MV-4-11 (cell line): ENCODE data around the gene SLC26A9.
A peak's percentile ranks its signal among the peaks of the same experiment; 100 is the strongest.

Experiments used
- DNase-seq: peaks from one replicate; lab custom pipeline; 2025; lab: John Stamatoyannopoulos, UW

SLC26A9 gene

DNA sequence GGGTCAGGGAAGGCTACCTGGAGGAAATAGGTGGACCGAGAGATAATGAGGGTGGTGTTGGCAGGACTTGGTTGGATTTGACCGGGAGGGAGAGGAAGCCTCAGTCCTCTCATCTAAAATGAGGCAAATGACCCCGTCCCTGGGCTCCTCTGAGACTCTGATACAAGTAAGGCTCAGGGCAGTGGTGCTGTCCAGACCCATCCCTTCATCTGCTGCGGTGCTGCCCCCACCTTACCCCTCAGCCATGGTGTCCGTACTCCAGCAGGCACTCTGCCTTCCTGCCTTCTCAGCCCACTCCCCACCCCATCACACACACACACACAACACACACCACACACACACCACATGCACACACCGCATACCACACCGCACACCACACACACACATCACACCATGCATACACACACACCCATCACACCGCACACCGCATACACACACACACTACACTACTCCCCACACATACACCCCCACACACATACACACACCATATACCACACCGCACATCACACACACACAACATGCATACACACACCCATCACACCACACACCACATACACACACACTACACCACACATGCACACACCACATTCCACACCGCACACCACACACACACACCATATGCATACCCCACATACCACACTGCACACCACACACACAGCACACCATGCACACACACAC lies 29.4 kb upstream of the SLC26A9 start:
- no peak for DNase-seq

DNA sequence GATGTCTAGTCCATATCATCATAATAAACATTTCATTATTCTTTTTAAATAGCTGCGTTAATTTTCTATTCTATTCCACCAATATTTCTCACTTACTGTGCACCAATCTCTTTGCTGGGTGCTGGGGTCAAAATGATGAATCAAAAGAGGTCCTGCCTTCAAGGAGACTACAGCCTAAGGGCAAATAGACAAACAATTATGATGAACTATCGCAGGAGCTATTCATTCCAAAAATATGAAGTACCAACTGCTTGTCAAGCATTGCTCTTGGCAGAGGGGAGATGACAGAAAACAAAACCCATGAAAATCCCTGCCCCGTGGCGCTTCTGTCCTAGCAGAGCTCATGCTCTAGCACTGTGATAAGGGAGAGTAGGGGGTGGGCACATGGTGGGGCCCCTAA lies 28.8 kb upstream of the SLC26A9 start:
- DNase-seq: no peak

DNA sequence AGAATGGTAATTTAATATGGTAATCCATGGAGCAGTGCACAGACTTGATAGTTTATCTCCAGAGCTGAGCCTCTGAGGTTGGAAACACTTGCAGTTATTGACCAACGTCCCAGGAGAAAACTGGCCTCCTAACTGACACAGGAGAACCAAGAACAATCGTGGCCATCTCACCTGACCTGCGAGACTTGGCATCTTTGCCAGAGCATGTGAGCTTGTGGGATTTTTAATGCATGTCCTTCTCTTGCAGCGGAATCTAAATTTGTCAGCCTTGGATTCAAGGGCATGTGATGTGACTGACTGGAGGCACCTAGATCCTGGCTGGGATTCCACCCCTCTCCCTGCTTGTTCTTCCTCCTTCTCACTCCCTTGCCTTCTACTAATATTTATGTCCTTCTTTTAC lies 27.8 kb upstream of the SLC26A9 start:
- DNase-seq: no peak

DNA sequence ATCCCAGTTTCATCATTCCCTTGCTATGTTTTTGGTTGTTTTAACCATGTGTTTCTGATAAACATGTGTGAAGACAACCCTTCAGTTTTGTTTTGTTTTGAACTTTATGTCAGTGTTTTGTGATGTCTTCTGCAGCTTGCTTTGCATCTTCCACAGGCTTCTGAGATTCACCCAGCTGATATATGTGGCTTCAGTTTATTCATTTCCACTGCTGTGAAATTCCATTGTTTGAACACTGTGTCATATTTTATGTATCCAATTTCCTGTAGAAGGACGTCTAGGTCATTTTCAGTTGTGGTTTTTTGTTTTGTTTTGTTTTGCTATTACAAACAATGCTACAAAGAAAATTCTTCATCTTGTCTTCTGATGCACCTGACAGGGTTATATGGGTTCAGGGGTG lies 27.2 kb upstream of the SLC26A9 start:
- no peak for DNase-seq

- no peak for DNase-seq
Observed at GRCh38 chr1:205969229-205969628, 26.0 kb upstream of the SLC26A9 start.

DNA sequence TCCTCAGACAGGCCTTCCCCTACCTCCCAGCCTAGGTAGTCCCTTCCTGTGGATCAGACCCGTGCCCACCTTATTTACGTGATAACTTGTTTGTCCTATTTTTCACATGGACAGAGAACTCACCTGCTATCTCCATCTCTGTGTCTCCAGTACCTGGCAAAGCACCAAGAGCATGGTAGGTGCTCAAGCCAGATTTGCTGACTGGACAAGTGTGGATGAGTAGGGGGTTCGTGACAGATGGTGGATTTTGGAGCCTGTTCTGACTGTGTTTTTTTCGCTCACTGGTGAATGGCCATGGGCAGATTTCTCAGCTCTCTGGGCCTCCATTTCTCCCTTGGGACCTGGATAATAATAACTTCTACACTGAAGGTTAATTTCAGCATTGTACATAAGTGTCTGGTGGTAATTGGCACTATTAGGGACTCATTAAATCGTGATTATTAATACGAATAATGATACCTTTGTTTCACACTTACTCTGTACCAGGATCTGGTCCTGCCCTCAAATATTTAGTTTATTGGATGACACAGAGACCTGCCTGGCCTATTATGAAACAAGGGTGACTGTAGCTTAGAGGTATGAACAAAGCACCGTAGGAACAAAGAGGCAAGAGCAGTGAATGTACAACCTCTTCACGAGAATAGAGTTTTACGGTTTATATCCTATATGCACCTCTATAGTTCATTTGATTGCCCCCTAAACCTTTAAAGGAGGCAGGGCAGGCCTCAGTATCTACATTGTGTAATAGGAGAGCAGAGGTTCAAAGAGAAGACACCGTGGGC lies 24.5 kb upstream of the SLC26A9 start:
- DNase-seq: no peak

- DNase-seq: no peak
Observed at GRCh38 chr1:205965036-205965884, 22.0 kb upstream of the SLC26A9 start.

DNA sequence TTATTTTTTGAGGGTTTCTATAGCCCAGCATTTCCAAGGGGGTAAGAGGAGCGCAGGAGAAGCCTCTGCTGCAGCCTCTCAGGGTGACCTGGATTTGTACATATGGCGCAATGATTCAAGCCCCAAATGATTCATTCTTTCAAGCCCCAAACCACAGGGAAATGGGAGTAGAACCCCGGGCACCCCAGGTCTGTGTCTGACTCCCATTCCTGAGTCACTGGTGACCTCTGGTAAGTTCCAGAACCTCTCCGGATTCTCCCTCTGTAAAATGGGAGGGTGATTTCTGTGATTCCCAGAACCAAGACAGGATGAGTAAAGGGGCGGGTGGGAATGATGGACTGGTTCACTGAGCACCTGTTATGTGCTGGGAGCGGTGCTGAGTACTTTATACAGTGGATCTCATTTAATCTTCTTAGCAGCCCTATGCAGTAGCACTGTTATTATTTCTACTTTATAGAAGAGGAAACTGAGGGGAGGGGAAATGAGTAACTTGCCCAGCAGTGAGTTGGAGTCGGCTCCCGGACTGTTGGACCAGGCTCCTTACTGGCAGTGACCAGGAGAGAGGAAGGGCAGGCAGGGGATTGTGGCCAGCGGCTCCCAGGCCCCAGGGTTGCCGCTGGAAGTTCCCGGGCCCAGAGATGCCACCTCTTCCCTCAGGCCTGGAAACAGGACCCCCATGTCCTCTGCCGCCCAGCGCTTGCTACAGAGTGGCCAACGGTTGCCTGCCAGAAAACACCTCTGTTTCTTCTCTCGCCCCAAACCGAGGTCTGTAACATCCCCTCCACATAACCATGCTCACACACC lies 20.3 kb upstream of the SLC26A9 start:
- peak; percentile 82 for DNase-seq

DNA sequence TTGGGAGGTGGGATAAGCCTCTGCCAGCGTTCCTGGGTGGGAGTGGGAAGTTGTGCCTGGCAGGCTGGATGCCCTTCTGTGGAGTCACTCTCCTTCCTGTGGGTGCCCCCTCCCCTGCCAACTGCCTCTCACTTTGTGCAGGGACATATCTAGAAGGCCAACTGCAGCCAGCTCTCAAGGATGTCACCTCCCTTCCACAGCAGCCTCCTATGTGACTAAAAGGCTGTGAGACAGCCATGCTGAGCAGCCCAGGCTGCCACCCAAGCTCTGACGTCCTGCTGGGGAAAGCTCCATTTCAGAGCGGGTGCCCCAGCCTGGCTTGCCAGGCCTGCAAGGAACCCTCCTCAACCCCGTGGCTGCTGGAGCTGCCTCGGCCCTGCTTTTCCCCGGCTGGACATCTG lies 19.6 kb upstream of the SLC26A9 start:
- DNase-seq: no peak

GRCh38 chr1:205961991-205962820 lies 18.9 kb upstream of the SLC26A9 start:
- no peak for DNase-seq

DNA sequence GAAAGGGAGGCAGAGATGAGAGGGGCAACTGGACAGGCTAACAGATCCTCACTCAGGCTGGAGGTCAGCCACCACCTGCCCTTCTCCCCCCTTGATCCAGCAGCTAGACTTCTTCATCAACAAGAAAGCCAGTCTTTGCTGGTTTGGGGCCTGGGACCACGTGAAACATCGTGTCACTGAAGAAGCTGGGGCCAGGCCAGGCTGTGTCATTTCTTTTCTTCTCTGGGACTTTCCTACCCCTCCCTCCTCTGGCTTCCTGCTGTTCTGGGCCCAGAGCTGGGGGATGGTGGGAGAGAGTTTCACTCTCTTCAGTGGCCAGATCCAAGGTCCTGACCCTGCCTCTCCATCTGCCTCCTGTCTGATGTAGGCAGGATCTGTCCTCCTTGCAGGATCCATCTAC lies 18.1 kb upstream of the SLC26A9 start:
- DNase-seq: peak; percentile 1

DNA sequence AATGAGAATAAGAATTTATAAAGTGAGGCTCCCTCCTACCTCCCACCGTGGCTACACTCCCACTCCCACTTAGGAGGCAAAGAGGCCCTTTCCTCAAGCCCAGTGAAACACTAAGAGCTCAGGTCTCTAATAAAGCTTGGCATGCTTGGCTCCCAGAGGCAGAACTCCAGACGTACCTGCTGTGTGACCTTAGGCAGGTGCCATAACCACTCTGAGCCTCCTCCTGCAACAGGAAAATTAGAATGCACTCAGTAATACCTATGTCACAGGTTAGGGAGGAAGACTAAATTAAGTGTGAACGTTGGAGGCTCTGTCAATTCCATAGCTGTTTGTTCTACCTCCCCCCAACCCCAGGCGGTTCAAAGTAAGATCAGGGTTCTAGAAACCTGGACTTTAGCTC lies 16.5 kb upstream of the SLC26A9 start:
- DNase-seq: no peak

DNA sequence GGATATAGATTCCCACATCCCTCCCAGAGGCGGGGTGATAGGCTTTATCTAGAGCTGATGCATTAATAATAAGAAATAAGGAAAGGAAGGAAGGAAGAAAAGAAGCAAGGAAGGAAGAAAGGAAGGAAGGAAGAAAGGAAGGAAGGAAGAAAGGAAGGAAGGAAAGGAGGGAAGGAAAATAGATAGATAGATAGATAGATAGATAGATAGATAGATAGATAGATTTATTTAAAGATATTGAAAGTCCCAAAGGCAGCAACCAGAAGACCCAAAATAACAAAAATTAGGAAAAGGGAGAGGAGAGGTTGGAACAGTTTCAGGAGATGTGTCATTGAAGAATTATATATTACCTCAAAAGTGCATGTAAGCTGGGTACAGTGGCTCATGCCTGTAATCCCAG lies 12.2 kb upstream of the SLC26A9 start:
- DNase-seq: no peak

GRCh38 chr1:205954819-205955404 lies 11.7 kb upstream of the SLC26A9 start:
- no peak for DNase-seq

- DNase-seq: no peak
Observed at GRCh38 chr1:205951746-205952145, 8.5 kb upstream of the SLC26A9 start.

- DNase-seq: peak; percentile 62
Observed at GRCh38 chr1:205950826-205951549, 7.7 kb upstream of the SLC26A9 start.

- DNase-seq: no peak
Observed at GRCh38 chr1:205950280-205950679, 7.0 kb upstream of the SLC26A9 start.

DNA sequence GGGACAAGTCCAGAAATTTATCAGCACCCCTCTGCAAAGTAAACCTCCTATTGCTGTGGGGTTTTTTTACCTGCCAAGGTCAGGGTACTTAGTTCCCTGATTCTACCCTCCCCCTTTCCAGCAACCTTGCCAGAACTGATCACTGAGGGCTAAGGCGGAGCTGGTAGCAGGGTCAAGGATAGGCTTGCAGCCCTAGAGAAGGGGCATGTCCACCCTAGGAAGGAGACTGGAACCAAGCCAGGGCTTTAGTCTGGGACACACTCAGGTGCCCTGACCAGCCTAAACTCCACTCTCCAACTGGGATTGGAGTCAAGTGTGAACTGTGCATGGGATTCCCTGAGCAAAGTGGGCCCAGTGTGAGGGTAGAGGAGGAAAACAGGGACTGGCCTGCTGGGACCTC lies 6.5 kb upstream of the SLC26A9 start:
- DNase-seq: no peak

DNA sequence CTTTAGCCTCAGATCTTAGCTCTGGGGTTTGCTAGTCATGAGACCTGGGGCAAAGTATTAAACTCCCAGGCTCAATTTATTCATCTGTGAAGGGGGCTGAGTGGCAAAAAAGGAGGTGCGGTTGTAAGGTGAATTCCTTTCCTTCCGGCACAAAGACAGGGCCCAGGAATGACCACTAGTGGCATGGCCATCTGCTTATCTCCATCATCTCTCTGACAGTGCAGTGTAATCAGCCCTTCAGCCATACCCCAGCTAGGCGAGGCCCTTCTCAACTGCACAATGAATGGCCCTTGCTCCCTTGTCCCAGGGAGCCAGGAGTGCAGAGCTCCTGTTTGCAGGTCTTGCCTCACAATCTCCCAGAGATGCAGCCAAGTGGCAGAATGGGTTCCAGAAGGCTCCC lies 5.6 kb upstream of the SLC26A9 start:
- no peak for DNase-seq

DNA sequence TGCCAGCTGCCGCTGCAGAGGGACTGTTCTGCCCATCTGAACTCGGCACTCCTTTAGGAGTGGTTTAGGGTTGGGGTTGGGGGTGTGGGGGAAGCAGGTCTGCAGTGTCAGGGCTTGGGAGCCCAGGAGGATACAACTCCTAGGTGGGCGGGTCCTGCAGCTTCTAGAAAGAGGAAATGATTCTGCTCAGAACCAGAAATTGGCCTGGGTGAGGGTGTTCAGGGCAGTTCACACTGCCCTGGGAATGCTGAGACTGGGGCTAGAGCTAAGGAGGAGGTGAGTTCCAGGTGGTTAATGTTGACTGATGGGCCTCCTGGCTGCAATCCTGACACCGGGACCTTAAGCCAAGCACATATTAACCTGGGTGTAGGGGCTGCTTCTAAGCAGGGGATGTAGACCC lies 4.8 kb upstream of the SLC26A9 start:
- DNase-seq: peak; percentile 66
